ENCODE results near the gene GUCD1. TPM values are rescaled to one million over a fixed set of nuclear protein-coding genes. Genes with fewer than 3 reads are reported as not detected.

GUCD1 gene
- total and polyA plus RNA-seq, 2 of the 13 experiments (the other 11 are each of a cell fraction or from before 2014, with no cell fraction given) = 128 to 245 TPM

DNA sequence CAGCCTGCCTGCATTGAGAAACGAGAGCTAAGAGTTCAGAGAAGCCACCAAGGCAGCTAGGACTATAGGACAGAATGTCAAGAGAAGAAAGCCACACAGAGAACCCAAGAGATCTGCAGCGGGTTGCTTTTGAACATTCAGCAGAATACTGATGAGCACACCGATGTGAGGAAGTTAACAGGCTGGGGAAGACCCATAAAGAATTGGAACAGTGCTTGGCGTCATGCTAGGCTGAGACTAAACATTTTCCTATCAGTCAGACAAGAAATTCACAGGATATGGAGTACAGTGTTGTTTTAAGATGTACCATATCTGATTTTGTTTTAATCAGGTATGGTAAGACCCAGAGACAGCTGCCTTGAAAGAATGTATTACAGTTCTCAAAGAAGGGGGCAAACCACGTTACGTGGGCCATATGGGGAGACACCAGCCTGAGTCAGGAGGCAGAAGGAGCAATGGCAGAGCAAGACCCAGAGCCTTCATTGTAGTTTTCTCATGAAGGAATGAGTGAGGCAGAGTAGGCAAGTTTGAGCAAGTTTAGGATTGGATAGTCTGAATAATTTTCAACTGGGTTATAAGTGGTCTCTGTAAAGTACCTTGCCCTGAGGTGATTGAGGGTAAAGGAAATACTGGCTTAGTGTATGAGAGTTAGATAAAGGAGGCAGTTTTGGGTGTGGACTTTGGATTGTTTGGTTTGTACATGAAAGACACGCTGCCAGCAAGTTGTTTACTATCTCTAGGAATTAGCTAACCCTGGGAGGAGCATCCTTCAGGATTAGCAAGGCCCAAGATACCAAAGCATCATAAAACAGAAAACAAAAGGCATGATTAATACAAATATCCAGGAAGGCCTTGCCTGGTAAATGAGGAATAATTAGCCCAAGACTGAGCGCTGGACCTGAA, 23.7 kb upstream of the GUCD1 start (continued):
- TF ChIP-seq KDM6A (CRISPR knock-in tag; IDR thresholded peaks at IDR 0.05; ENCODE audit: low read depth) = peak; percentile 85
- TF ChIP-seq, protein P1, sequence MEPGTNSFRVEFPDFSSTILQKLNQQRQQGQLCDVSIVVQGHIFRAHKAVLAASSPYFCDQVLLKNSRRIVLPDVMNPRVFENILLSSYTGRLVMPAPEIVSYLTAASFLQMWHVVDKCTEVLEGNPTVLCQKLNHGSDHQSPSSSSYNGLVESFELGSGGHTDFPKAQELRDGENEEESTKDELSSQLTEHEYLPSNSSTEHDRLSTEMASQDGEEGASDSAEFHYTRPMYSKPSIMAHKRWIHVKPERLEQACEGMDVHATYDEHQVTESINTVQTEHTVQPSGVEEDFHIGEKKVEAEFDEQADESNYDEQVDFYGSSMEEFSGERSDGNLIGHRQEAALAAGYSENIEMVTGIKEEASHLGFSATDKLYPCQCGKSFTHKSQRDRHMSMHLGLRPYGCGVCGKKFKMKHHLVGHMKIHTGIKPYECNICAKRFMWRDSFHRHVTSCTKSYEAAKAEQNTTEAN (CRISPR knock-in tag; conservative IDR thresholded peaks at IDR 0.05) = 0 out of 2 replicates have a peak, but pooled peaks have one; percentile 4
- peak; percentile 25; the same call in 1 of the 2 replicates for TF ChIP-seq TAF1 (CRISPR knock-in tag; IDR thresholded peaks at IDR 0.05)
- no peak for TF ChIP-seq ZNF850 (CRISPR knock-in tag; conservative IDR thresholded peaks at IDR 0.05)
- TF ChIP-seq PHF5A (CRISPR knock-in tag; IDR thresholded peaks at IDR 0.05; ENCODE audit: low read depth, unreplicated experiment) = no peak
- peak; percentile 96 for TF ChIP-seq SOX5 (CRISPR knock-in tag; IDR thresholded peaks at IDR 0.05; ENCODE audit: borderline replicate concordance)
- peak; percentile 50; the same call in 1 of the 2 replicates for TF ChIP-seq ZNF605 (CRISPR knock-in tag; IDR thresholded peaks at IDR 0.05)
- TF ChIP-seq ZNF18 (CRISPR knock-in tag; IDR thresholded peaks at IDR 0.05; ENCODE audit: insufficient replicate concordance) = no peak
- no peak for TF ChIP-seq ZNF615 (CRISPR knock-in tag; IDR thresholded peaks at IDR 0.05; ENCODE audit: borderline replicate concordance)
- peak; percentile 31; the same call in 1 of the 2 replicates for TF ChIP-seq ZNF3 (CRISPR knock-in tag; IDR thresholded peaks at IDR 0.05)
- no peak for TF ChIP-seq ZNF160 (CRISPR knock-in tag; IDR thresholded peaks at IDR 0.05)
- TF ChIP-seq ZEB1 (IDR thresholded peaks at IDR 0.05; ENCODE audit: insufficient replicate concordance, low read depth) = peak; percentile 72
- peak; percentile 79 for TF ChIP-seq ZNF12 (CRISPR knock-in tag; IDR thresholded peaks at IDR 0.05)
- TF ChIP-seq FOXK2 (IDR thresholded peaks at IDR 0.05) = peak; percentile 90
- TF ChIP-seq ZNF558 (CRISPR knock-in tag; IDR thresholded peaks at IDR 0.05; ENCODE audit: borderline replicate concordance) = peak; percentile 41; the same call in 1 of the 2 replicates
- TF ChIP-seq HOXD1 (CRISPR knock-in tag; IDR thresholded peaks at IDR 0.05) = no peak
- TF ChIP-seq GZF1 (CRISPR knock-in tag; IDR thresholded peaks at IDR 0.05) = no peak
- peak; percentile 94 for TF ChIP-seq HDAC2 (CRISPR knock-in tag; IDR thresholded peaks at IDR 0.05)
- peak; percentile 90 for TF ChIP-seq RXRB (CRISPR knock-in tag; IDR thresholded peaks at IDR 0.05; ENCODE audit: borderline replicate concordance)
- peak; percentile 73 for TF ChIP-seq ZFP1 (CRISPR knock-in tag; IDR thresholded peaks at IDR 0.05)
- TF ChIP-seq ARHGAP35 (CRISPR knock-in tag; IDR thresholded peaks at IDR 0.05; ENCODE audit: borderline replicate concordance) = no peak
- TF ChIP-seq TCF7L2 (IDR thresholded peaks at IDR 0.05; ENCODE audit: low read depth, low read length) = peak; percentile 82
- peak; percentile 97 for TF ChIP-seq FOXJ3 (CRISPR knock-in tag; IDR thresholded peaks at IDR 0.05; ENCODE audit: borderline replicate concordance)
- TF ChIP-seq NFIC (IDR thresholded peaks at IDR 0.05; ENCODE audit: low read length) = peak; percentile 93
- TF ChIP-seq AKAP8 (CRISPR knock-in tag; IDR thresholded peaks at IDR 0.05) = no peak
- TF ChIP-seq ZNF512 (CRISPR knock-in tag; IDR thresholded peaks at IDR 0.05) = no peak
- TF ChIP-seq REPIN1 (CRISPR knock-in tag; IDR thresholded peaks at IDR 0.05; ENCODE audit: borderline replicate concordance, low read depth) = peak; percentile 60; the same call in 1 of the 2 replicates
- peak; percentile 95 for TF ChIP-seq FOXK1 (CRISPR knock-in tag; IDR thresholded peaks at IDR 0.05; ENCODE audit: borderline replicate concordance, low read depth)
